GM21737 (cell line): ENCODE data around the gene DENND2D.

Experiments used
- ATAC-seq: cut with Tn5 transposase; IDR thresholded peaks from one replicate; pipeline ENCODE4 v1.9.1; 2021; ENCODE audit warnings: mild to moderate bottlenecking, moderate library complexity; ENCODE audit not compliant: unreplicated experiment

The DENND2D gene

DNA sequence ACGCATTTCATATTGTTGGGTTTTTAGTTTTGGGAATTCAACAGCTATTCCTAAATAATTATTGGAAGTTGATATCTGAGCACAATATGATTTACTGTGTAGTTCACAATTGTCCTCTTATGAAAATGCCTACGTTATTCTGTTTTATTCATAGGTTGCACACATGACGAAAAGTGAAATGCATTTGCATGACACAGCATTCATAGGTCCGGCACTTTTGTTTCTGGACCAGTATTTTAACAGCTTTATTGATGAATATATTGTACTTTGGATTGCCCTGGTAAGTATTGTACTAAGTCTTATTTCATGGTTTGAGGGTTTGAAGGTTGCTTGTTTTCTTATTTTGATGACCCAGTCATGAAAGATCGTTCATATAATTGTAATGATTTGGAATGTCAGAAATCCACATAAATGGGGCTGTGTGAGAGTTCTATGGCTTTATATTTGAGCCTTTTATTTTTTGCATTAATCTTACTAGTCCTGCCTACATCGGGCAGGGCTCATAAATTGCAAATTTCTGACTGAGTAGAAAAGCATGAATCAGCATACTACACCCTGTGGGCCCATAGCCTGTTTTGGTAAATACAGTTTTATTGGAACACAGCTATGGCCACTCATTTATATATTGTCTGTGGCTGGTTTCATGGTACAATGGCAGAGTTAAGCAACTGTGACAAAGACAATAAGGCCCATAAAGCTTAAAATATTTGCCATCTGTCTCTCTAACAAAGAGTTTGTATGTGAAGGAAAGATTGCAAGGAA lies 17.0 kb downstream of the DENND2D start:
- ATAC-seq, result no peak

DNA sequence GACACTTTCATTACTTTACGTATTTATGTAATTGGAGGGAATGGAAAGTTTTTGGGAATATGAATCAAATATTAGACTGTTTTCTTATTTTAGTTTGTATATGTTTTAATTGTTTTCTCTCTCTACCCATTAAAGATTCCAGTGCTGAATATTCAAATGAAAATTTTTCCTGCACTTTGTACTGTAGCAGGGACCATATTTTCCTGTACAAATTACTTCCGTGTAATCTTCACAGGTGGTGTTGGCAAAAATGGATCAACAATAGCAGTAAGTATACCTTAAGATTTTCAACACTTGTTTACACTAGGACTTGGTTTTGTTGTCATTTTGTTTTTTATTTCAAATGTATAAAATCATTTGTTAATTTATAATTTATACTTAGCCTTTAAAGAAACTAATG lies 18.4 kb downstream of the DENND2D start:
- no peak for ATAC-seq

DNA sequence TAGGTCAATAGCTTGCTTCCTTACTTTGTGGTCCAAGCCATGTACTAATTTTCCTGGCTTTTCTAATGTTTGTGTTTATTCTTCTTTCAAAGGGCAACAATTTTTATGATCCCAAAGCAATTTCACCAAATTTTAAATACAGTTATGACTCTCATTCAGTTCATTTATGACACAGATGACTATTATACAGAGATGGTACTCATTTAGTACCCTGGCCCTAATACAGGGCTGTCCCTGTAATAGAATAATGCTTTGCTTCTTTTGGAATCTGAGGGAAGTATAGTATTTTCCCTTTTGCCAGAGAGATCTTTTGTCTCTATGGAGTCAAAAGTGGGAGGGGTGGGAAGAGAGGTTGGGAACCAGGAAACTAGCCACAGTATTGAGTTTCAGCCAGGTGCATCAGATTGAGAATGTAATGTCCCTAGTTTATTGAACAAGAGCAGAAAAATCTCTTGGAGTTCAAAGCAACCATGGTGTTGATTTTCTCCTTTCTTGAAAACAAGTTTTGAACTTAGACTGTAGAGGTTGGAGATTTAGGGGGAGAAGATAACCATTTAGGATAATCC lies 20.4 kb downstream of the DENND2D start:
- ATAC-seq, result no peak

DNA sequence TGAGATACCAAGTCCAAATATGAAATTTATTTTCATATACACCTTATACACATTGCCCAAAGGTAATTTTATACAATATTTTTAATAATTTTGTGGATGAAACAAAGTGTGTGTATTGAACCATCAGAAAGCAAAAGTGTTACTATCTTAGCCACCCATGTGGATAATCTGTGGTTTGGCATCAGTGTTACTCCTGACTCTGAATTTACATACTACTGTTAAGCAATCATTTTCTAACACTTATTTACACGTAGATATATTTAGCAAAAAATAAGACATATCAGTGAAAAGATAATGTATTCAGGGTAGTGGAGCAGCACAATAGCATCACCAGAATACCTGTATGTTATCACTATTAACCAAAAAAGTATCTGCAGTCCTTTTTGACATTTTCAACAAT lies 23.8 kb downstream of the DENND2D start:
- ATAC-seq, result no peak

DNA sequence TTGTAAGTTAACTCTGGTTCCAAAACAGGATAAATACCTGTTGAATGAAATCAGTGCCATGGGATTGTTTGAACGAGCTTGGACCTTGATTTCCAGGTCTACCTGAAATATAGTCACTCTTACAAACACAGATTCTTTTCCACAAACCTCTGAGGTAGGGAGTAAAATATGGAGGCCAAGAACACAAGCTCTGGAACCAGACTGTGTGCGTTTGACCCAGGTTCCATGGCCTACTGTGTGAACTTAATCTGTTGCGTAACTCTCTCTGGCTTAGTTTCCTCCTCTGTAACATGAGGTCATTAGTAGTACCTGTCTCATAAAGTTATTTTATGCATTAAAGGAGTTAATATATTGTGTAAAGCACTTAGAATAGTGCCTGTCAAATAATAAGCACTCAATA lies 25.1 kb downstream of the DENND2D start:
- no peak for ATAC-seq

DNA sequence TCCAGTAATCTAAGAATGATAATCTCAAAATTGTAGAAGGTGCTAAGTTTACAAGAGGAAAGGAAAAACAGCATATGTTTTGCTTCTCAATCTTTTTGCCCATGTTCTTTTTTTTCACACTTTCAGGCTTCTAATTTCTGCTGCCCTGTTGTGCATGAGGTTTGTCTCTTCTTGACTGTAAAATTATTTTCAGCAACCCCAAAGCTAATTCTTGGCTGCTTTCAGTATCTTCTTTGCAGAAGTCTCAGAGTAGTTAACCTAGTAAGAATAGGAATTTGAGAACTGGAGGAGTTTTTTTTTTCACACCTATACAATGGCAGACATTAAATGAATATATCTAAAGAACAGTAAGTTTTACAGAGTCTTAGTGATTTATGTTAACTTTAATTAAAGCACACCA lies 26.4 kb downstream of the DENND2D start:
- ATAC-seq, result no peak

DNA sequence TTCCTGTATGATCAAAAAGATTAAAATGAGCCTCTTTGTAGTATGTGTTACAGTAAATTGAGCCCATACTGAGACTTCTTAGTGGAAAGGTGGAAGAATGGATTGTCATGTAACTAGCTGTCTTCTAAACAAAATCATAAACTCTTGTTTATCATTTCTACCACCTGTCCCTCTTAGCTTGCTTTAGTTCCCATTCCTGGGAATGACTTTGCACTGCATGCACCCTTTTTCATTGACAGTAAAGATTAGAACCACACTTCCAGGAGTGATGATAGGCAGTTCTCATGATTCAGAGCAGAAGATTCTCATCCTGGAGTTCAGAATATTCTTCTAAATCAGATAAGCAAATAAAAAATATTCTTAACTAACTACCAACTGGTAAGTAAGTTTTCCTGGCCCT lies 28.0 kb downstream of the DENND2D start:
- ATAC-seq, result no peak

DNA sequence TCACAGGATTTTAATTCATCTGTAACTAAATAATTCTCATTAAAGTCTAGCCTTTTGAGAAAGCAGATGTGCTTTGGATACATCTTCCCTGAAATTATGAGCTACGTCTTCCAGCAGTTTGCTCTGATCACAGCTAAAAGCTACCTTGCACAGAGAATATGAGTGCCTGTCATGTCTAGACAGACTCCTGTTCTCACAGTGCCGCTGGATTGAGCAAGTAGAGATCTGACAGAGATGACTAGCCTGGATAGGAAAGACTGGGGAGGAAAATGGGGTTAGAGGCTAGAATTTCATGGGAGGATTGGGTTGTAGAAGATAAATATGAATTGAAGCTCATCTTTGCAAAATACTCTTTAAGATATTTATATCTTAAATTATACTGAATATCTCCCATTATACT lies 36.3 kb downstream of the DENND2D start:
- ATAC-seq, result no peak

DNA sequence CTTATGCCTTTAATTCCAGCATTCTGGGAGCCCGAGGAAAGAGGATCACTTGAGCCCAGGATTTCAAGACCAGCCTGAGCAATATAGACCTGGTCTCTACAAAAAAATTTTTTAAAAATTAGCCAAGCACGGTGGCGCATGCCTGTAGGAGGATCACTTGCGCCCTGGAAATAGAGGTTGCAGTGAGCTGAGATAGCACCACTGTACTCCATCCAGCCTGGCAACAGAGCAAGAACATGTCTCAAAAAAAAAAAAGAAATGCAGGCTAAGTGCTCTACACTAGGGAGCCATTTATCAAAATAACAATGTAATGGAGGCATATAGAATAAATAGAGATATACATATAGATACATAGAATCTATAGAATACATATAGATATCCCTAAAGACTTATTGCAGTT lies 37.1 kb downstream of the DENND2D start:
- ATAC-seq, result no peak

DNA sequence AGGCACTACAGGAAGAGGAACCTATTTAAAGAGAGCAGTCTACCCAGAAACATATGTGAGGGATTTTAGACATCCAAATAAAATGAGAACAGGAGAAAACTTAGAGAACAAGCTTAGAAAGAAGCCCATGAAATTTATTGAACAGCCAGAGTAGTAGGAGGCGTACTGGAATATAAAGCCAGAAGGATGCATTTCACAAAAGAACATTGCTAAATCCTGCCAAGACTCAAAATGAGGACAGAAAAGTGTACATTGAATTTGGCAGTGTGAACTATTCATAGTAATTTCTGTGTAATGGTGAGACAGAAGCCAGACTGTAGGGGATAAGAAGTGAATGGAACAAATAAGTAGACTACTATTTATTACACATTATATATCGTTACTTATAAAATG lies 38.0 kb downstream of the DENND2D start:
- no peak for ATAC-seq

DNA sequence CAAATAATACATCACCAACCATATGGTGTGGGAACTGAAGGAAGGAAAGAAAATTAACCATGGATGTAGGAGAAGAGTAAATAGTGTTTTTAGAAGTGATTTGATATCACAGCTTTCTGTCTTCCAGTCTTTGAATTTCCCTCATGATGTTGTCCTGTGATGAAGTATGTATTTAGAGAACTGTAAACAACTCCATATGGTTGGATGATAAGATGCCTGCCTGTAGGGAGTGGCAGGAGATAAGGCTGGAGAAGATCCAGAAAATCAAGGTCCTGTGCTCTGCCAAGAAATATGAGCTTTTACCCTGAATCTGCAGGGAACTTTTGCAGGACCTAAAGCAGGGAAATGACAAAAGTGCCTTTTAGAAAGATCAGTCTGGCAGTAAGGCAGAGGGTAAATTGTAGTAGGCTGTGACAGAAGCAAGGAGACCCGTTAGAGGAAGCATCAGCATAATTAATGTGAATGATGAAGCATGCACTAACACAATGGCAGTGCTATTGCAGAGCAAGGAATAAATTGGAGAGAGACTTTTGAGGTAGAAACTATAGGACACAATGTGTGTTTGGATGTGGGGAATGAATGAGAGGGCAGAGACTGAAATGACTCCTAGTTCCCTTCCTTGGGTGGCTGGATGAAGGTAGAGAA lies 38.5 kb downstream of the DENND2D start:
- no peak for ATAC-seq

DNA sequence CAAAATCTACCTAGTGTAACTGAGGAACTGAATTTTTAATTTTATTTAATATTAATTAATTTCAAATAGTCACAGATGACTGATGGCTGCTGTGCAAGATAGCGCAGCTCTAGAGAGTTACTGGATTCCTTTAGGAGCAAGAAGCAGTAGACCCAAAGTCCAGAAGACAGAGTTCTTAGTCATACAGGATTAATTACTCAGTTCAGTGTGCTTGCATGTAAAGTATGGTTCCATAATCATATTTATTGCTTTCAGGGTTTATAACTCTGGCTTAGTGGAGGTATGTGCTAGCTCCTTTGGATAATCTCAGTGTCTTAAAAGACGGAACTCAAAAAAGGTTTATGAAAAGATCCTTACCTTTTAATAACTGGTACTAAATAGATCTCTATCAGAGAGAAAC lies 43.0 kb downstream of the DENND2D start:
- ATAC-seq, result no peak

DNA sequence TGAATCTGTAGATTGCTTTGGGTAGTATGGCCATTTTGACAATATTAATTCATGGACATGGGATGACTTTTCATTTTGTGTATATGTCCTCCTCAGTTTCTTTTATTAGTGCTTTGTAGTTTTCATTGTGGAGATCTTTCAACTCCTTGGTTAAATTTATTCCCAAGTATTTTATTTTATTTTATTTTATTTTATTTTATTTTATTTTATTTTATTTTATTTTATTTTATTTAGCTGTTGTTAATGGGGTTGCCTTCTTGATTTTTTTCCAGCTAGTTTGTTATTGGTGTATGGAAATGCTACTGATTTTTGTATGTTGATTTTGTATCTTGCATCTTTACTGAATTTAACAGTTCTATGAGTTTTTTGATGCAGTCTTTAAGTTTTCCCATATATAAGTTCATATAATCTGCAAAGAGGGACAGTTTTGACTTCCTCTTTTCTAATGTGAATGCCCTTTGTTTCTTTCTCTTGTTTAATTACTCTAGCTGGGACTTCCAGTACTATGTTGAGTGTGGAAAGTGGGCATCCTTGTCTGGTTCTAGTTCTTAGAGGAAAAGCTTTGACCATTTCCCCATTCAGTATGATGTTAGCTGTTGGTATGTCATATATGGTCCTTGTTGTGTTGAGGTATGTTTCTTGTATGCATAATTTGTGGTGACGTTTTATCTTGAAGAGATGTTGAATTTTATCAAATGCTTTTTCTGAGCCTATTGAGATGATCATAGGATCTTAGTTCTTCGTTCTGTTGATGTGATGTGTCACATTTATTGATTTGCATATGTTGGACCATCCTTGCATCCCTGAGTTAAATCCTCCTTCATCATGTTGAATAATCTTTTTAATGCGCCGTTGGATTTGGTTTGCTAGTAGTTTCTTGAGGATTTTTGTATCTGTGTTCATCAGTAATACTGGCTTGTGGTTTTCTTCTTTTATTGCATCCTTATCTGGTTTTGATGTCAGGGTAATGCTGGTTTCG lies 46.1 kb downstream of the DENND2D start:
- ATAC-seq, result no peak

DNA sequence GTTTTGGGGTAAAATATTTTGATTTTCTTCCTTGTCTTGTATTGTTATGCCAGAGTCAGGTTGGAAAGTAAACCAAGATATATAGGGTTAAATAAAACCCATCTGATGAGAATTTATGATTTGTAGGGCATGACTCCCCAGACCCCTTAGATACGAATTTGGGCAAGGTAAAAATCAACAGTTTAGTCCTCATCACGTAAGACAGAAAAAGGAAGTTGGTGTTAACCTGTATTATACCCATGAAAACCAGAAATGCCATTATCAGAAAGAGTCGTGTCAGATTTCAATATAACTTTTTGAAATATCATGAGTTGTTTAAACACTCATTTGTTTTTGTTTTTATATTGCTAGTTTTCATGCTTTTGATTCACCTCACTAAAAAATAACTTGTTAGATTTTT lies 48.6 kb downstream of the DENND2D start:
- no peak for ATAC-seq

DNA sequence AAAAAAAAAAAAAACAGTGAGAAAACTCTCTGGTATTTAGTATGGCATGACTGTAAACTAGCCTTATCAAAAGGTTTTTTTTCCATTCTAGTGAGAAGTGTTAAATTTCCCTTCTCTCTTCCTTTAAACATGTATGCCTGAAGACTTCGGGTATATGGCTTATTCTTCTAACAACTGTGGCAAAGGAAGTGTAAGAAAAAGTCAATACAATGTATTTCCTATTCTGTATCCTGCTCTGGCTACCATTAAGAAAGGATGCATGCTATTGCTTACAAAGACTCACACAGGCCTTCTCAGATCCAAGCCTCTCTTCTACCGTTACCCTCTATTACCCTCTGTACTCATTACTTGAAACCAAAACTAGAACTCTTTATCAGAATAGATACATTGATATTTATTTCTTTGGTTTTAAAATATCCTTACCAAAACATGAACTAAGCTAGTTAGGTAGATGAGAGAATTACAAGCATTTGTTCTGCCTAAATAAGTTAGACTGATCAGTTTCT lies 52.0 kb downstream of the DENND2D start:
- ATAC-seq, result peak; percentile 61

DNA sequence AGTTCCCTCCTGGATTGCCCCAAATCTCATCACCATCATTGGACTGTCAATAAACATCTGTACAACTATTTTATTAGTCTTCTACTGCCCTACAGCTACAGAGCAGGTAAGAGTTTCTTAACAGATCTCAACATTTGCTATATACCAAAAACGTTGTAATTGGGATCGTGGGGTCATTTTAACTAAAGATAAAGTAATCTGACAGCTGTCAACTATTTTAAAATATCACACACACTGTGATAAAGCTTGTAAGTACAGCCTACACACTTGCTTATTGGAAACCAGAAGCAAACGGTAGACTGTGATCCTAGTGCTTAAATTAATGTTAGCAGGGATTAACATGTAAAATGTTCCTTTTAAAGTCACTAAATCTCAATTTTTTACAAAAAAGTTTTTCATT lies 52.5 kb downstream of the DENND2D start:
- no peak for ATAC-seq

DNA sequence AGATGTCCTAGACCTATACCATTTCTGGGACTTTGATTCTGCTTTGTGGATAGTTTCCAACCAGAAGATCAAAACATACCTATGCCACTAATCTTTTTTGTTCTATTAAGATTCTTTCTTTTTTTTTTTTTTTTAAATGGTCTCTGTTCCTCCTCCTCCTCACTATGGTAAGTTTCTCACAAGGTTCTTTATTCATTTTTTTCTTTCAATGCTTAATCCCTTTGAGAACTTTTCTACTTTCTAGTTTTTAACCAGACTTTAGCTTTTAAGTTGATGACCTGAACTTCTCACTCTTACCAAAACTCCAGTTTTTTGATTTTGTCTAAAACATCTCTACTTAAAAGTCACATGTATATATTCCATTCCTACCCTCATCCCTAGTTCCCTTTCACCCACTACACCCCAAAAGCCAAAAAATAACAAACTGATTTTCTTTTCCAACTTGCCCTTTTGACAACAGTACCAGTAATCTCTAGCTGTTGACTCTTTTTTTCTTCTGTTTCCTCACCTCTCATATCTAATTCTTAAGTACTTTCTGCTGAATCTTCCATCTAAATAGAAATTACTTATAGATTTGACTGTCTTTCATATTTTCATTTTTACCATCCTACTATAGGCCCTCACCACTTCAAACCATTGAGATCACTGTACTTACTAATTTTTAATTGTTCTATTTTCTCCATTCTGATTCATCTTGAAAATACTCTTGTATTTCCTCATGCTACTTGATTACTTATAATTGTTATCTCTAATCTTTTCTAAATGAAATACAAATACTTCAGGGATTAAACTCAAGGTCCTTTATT lies 54.3 kb downstream of the DENND2D start:
- no peak for ATAC-seq

DNA sequence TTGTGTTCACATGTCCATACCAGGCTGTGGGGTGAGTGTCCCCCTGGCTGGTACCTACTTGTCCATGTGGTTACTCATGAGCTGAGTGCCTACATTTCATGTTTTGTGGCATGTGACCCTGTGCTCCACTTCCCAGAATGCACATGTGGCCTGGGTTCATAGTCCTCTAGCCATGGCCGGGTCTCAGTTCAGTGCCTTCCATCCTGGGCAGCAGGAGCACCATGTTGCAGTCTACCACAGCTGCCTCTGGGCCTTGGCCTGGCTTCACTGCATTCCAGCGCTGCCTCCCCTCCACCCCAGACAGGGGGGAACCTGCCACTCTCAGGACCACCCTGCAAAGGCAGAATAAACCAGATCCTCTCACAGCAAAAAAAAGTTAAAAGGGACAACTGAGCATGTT lies 54.9 kb downstream of the DENND2D start:
- ATAC-seq, result no peak

DNA sequence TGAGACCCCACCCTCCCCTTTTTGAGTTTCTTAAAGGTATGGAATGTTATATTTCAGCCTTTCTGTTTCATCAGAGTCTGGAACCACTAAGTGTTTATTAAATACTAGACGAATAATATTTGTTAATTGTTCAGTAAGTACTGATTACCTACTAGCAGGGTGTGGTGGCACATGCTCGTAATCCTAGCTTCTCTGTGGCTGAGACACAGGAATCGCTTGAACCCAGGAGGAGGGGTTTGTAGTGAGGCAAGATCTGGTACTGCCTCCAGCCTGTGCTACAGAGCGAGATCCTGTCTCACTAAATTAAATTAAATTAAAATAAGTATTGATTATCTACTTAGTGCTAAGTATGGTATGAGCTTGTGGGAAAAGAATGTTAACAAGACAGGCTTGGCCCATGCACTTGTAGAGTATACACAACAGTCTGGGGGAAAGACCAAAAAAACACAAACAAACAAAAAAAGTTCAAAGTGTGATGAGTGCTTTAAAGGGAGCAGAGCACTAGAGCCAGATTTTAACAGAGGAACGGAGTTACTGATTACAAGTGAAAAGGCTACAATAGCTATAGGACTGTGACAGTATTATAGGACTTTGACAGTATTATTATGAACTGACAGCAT lies 58.0 kb downstream of the DENND2D start:
- ATAC-seq, result no peak
